ENCODE data around the gene MAEA.

MAEA gene

GRCh38 chr4:1365271-1366178, 75.8 kb downstream of the MAEA start:
- no peak overlapping the region for H3K4me3 ChIP-seq (ENCODE audit: low read depth, low read length)
- TF ChIP-seq CTCF (IDR thresholded peaks at IDR 0.05; ENCODE audit: low read depth, low read length): no peak

- H3K4me3 ChIP-seq (ENCODE audit: low read depth, low read length): no peak overlapping the region
- TF ChIP-seq CTCF (IDR thresholded peaks at IDR 0.05; ENCODE audit: low read depth, low read length): no peak
Measured at GRCh38 chr4:1366371-1367229, 76.9 kb downstream of the MAEA start.

DNA sequence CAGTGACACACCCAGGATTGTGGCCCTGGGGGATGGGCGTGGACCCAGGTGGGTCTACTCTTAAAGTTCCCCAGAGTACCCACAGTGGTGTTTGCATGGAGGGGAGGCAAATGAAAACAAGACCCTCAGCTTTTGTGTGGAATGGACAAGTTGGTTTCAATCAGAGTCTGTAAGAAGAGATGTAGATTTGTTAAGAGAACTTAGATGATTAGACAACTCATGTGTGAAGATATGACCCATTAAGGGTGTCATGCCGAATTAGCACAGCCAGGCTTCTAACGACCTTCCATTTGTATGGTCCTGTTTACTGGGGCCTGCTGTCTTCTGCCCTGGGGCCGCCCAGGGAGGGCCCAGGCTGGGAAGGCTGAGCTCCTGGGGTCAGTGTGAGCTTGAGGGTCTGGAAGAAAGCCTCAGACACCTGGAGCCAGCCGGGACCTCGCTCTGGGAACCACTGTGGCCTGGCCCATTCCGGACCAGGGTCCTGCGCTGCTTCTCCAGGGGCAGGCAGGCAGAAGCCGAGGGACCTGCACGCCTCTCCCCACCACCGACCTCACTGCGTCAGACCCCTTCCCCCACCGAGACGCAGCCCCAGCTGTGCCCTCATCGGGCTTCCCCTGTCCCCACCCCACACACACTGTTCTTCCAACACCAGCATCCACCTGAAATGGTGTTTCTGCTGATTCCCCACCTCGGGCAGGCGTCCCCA, 77.7 kb downstream of the MAEA start:
- no peak for TF ChIP-seq CTCF (IDR thresholded peaks at IDR 0.05; ENCODE audit: low read depth, low read length)
- H3K4me3 ChIP-seq (ENCODE audit: low read depth, low read length): no peak overlapping the region

- no peak for TF ChIP-seq CTCF (IDR thresholded peaks at IDR 0.05; ENCODE audit: low read depth, low read length)
- no peak overlapping the region for H3K4me3 ChIP-seq (ENCODE audit: low read depth, low read length)
Measured at GRCh38 chr4:1367936-1368289, 78.2 kb downstream of the MAEA start.

GRCh38 chr4:1368421-1369090, 78.9 kb downstream of the MAEA start:
- TF ChIP-seq CTCF (IDR thresholded peaks at IDR 0.05; ENCODE audit: low read depth, low read length): no peak
- no peak overlapping the region for H3K4me3 ChIP-seq (ENCODE audit: low read depth, low read length)

DNA sequence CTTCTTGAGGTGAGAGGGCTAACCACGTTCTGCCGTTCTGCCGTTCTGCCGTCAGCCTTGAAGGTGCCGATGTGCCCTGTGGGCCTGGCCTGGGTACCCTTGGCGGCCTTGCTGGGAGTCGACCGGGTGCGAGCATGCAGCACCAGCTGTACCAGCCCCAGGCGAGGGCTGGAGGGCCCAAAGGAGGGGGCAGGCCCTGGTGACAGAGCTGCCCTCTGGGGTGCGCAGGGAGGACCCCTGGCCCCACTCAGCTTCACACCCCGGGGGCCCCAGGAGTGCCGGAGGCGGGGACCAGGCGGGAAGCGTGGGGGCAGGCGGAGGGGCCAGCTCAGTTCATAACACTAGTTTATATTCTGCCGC, 79.4 kb downstream of the MAEA start:
- H3K4me3 ChIP-seq (ENCODE audit: low read depth, low read length): no peak overlapping the region
- no peak for TF ChIP-seq CTCF (IDR thresholded peaks at IDR 0.05; ENCODE audit: low read depth, low read length)

Measured in WI38 (cell line).